WTC11 (cell line): ENCODE data around the gene RMI2. TPM values are rescaled to one million over a fixed set of nuclear protein-coding genes. Genes with fewer than 3 reads are reported as not detected.

Experiments
- ATAC-seq: fragments of 200-7000 bp; cut with Tn5 transposase; 2 replicates; pipeline ENCODE4 v1.10.0; 2021; ENCODE audit warnings: mild to moderate bottlenecking, moderate library complexity
- CTCF ChIA-PET: fragments of 300-600 bp; sonication (Branson Sonifier 250); formaldehyde crosslinking; loops from one replicate; lab custom pipeline; 2021; ENCODE audit warnings: antibody characterized with exemption; lab: Charles Lee
- POLR2A ChIA-PET: fragments of 350-600 bp; sonication (Branson Sonifier 250); formaldehyde crosslinking; loops from one replicate; lab custom pipeline; 2021; ENCODE audit warnings: antibody characterized with exemption; lab: Charles Lee
- DNase-seq: peaks from one replicate; pipeline ENCODE4 v3.0.0; 2021; ENCODE audit warnings: low spot score
- H3K27ac Mint-ChIP-seq: 2 replicates; pipeline ENCODE4 v1.8.0; 2021; ENCODE audit warnings: mixed read lengths
- H3K27me3 Mint-ChIP-seq: 2 replicates; pipeline ENCODE4 v1.8.0; 2021; ENCODE audit warnings: low read depth, mild to moderate bottlenecking, moderate library complexity, mixed read lengths
- H3K36me3 Mint-ChIP-seq: 2 replicates; pipeline ENCODE4 v1.8.0; 2021; ENCODE audit warnings: mixed read lengths
- H3K4me1 Mint-ChIP-seq: 2 replicates; pipeline ENCODE4 v1.8.0; 2022; ENCODE audit warnings: mixed read lengths
- H3K4me3 Mint-ChIP-seq: 2 replicates; pipeline ENCODE4 v1.8.0; 2021; ENCODE audit warnings: mild to moderate bottlenecking, moderate library complexity, mixed read lengths
- H3K9me3 Mint-ChIP-seq: 2 replicates; pipeline ENCODE4 v1.8.0; 2021; ENCODE audit warnings: mixed read lengths
- ATF1 ChIP-seq: sonication (generic); formaldehyde crosslinking; IDR thresholded peaks from 2 replicates; pipeline ENCODE4 v1.8.1; 2023; ENCODE audit warnings: mild to moderate bottlenecking, moderate library complexity, missing genetic modification reagents
- CREB1 ChIP-seq: sonication (generic); formaldehyde crosslinking; IDR thresholded peaks from 2 replicates; pipeline ENCODE4 v1.8.0; 2023; ENCODE audit warnings: mild to moderate bottlenecking, missing genetic modification reagents
- ELF4 ChIP-seq: sonication (generic); formaldehyde crosslinking; IDR thresholded peaks from 2 replicates; pipeline ENCODE4 v1.8.1; 2022; ENCODE audit warnings: low read depth, mild to moderate bottlenecking, moderate library complexity, missing genetic modification reagents
- ETV6 ChIP-seq: sonication (generic); formaldehyde crosslinking; IDR thresholded peaks from 2 replicates; pipeline ENCODE4 v1.8.1; 2022; ENCODE audit warnings: mild to moderate bottlenecking, missing genetic modification reagents
- FOXJ3 ChIP-seq: sonication (generic); formaldehyde crosslinking; IDR thresholded peaks from 2 replicates; pipeline ENCODE4 v1.9.0; 2021; ENCODE audit warnings: missing genetic modification reagents, mild to moderate bottlenecking, borderline replicate concordance
- JAZF1 ChIP-seq: fragments of 250-450 bp; sonication (Bioruptor Pico); IDR thresholded peaks from 2 replicates; pipeline ENCODE4 v1.9.0; 2021; ENCODE audit warnings: moderate library complexity, mild to moderate bottlenecking, inconsistent platforms
- NFE2L1 ChIP-seq: sonication (generic); formaldehyde crosslinking; IDR thresholded peaks from 2 replicates; pipeline ENCODE4 v1.8.1; 2023; ENCODE audit warnings: missing genetic modification reagents
- NR2C2 ChIP-seq: sonication (generic); formaldehyde crosslinking; IDR thresholded peaks from 2 replicates; pipeline ENCODE4 v1.8.0; 2022; ENCODE audit warnings: mild to moderate bottlenecking, missing genetic modification reagents
- PRRX2 ChIP-seq: fragments of 250-450 bp; sonication (Bioruptor Pico); IDR thresholded peaks from 2 replicates; pipeline ENCODE4 v1.8.0; 2021; ENCODE audit warnings: mild to moderate bottlenecking
- RORB ChIP-seq: fragments of 250-450 bp; sonication (Bioruptor Pico); IDR thresholded peaks from 2 replicates; pipeline ENCODE4 v1.9.0; 2021; ENCODE audit warnings: mild to moderate bottlenecking
- SOX15 ChIP-seq: fragments of 250-450 bp; sonication (Bioruptor Pico); IDR thresholded peaks from 2 replicates; pipeline ENCODE4 v1.9.0; 2021; ENCODE audit warnings: mild to moderate bottlenecking
- SP1 ChIP-seq: sonication (generic); formaldehyde crosslinking; conservative IDR thresholded peaks from 2 replicates; pipeline ENCODE4 v1.8.1; 2022; ENCODE audit warnings: missing genetic modification reagents
- TEAD1 ChIP-seq: sonication (generic); formaldehyde crosslinking; IDR thresholded peaks from 2 replicates; pipeline ENCODE4 v1.8.0; 2022; ENCODE audit warnings: mild to moderate bottlenecking, missing genetic modification reagents
- TP53 ChIP-seq: sonication (generic); formaldehyde crosslinking; IDR thresholded peaks from 2 replicates; pipeline ENCODE4 v1.8.1; 2023; ENCODE audit warnings: mild to moderate bottlenecking, missing genetic modification reagents
- ZBTB21 ChIP-seq: sonication (generic); formaldehyde crosslinking; IDR thresholded peaks from 2 replicates; pipeline ENCODE4 v1.8.1; 2023; ENCODE audit warnings: mild to moderate bottlenecking, missing genetic modification reagents, borderline replicate concordance
- ZNF396 ChIP-seq: fragments of 250-450 bp; sonication (Bioruptor Pico); IDR thresholded peaks from 2 replicates; pipeline ENCODE4 v1.8.0; 2021; ENCODE audit warnings: mild to moderate bottlenecking, moderate library complexity, borderline replicate concordance
- ZNF423 ChIP-seq: fragments of 250-450 bp; sonication (Bioruptor Pico); IDR thresholded peaks from 2 replicates; pipeline ENCODE4 v2.1.2; 2022; ENCODE audit warnings: mild to moderate bottlenecking, moderate library complexity
- total RNA-seq: library from RNA; stranded (reverse); gene quantifications from 3 replicates; pipeline ENCODE4 v1.2.3, GENCODE V29; 2021
- TF ChIP-seq, protein P1 (sequence below): fragments of 200-600 bp; IDR thresholded peaks from 2 replicates; pipeline ENCODE4 v1.8.0; 2022; ENCODE audit warnings: antibody characterized with exemption
- TF ChIP-seq, protein P2 (sequence below): sonication (generic); formaldehyde crosslinking; IDR thresholded peaks from 2 replicates; pipeline ENCODE4 v1.8.0; 2023; ENCODE audit warnings: missing genetic modification reagents
- TF ChIP-seq, protein P3 (sequence below): fragments of 250-450 bp; sonication (Bioruptor Pico); conservative IDR thresholded peaks from 2 replicates; pipeline ENCODE4 v1.9.0; 2021; ENCODE audit warnings: mild to moderate bottlenecking
- TF ChIP-seq, protein P4 (sequence below): sonication (generic); formaldehyde crosslinking; IDR thresholded peaks from 2 replicates; pipeline ENCODE4 v1.8.0; 2022; ENCODE audit warnings: mild to moderate bottlenecking, missing genetic modification reagents
- TF ChIP-seq, protein P5 (sequence below): sonication (generic); formaldehyde crosslinking; IDR thresholded peaks from 2 replicates; pipeline ENCODE4 v1.8.1; 2022; ENCODE audit warnings: mild to moderate bottlenecking, moderate library complexity, missing genetic modification reagents
- TF ChIP-seq, protein P6 (sequence below): sonication (generic); formaldehyde crosslinking; IDR thresholded peaks from 2 replicates; pipeline ENCODE4 v1.8.1; 2023; ENCODE audit warnings: mild to moderate bottlenecking, missing genetic modification reagents, moderate library complexity
- TF ChIP-seq, protein P7 (sequence below): fragments of 250-450 bp; sonication (Bioruptor Pico); IDR thresholded peaks from 2 replicates; pipeline ENCODE4 v1.9.0; 2021; ENCODE audit warnings: mild to moderate bottlenecking

Gene RMI2
- total RNA-seq, 1 experiment from 2014 or later, result 79.0 TPM

DNA sequence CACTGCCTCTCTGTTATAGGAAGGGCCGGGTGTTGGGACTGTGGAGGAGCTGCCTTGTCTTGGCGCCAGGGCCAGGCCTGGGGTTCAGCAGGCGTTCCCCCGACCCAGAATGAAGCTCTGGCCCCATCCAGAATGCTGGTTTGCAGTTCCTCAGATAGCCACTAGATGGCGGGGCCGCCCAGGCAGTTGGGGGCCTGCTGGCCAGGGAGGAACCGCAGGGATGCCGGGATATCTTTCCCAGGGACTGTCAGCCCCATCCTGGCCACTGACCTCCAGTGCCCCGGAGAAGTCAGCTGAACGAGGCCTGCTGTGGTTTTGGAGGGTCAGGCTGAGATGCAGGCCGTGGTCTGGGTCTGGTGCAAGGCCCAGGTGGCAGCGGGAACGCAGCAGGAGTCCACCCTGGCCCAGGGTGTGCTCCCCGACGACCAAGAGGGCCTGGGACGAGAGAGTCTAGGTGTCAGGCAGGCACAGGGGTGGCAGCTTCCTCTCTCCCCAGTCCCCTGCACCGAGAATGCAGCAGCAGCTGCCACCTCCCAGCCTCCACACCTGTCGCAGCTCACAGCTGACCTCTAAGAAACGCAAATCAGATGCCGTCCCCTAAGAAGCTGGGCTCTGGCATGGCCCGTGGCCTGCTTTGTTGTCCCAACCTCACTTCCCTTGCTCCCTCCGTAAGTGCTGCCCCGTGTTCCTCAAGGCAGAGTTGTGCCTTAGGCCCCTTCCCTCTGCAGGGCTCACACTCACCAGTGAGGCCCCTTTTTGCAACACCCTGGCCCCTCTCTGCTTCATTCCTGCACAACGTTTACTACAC lies 51.2 kb downstream of the RMI2 start (continued):
- TF ChIP-seq, protein P1, sequence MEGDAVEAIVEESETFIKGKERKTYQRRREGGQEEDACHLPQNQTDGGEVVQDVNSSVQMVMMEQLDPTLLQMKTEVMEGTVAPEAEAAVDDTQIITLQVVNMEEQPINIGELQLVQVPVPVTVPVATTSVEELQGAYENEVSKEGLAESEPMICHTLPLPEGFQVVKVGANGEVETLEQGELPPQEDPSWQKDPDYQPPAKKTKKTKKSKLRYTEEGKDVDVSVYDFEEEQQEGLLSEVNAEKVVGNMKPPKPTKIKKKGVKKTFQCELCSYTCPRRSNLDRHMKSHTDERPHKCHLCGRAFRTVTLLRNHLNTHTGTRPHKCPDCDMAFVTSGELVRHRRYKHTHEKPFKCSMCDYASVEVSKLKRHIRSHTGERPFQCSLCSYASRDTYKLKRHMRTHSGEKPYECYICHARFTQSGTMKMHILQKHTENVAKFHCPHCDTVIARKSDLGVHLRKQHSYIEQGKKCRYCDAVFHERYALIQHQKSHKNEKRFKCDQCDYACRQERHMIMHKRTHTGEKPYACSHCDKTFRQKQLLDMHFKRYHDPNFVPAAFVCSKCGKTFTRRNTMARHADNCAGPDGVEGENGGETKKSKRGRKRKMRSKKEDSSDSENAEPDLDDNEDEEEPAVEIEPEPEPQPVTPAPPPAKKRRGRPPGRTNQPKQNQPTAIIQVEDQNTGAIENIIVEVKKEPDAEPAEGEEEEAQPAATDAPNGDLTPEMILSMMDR, result peak; percentile 100
- TF ChIP-seq ZNF423 (CRISPR knock-in tag), result no peak
- peak; percentile 44; the same call in 1 of the 2 replicates for TF ChIP-seq NFE2L1 (CRISPR knock-in tag)
- no peak for TF ChIP-seq ZBTB21
- TF ChIP-seq NR2C2 (CRISPR knock-in tag), result no peak
- no peak for TF ChIP-seq ZNF396 (CRISPR knock-in tag)
- TF ChIP-seq, protein P2, sequence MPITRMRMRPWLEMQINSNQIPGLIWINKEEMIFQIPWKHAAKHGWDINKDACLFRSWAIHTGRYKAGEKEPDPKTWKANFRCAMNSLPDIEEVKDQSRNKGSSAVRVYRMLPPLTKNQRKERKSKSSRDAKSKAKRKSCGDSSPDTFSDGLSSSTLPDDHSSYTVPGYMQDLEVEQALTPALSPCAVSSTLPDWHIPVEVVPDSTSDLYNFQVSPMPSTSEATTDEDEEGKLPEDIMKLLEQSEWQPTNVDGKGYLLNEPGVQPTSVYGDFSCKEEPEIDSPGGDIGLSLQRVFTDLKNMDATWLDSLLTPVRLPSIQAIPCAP (CRISPR knock-in tag), result no peak
- 0 out of 2 replicates have a peak, but pooled peaks have one; percentile 20 for TF ChIP-seq SP1 (CRISPR knock-in tag)

DNA sequence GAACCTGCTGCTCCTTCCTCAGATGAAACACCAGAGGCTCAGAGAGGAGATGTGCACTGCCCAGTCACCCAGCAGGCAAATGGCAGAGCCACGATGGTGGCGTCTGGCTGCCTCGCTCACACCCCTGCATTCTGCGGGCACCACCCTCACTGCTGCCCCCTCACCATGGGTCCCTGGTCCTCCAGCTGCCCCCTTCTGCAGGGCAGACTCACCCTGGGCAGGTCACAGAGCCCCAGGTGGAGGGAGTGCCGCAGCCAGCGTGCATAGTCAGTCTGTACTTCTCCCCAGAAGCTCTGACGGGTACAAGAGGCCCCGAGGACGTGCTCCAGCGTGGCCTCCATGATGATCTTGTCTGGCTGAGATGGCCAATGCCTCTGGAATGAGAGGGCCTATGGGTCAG lies 52.9 kb downstream of the RMI2 start:
- Mint-ChIP-seq H3K4me1 (peaks cover 8% of the 10 kb centered on the region; the same call in 1 of the 2 replicates), H3K27ac (no peak overlapping the region), H3K4me3 (no peak overlapping the region), H3K36me3 (no peaks in the 10 kb centered on the region)
- POLR2A ChIA-PET, result no interaction called here
- no peak for DNase-seq
- ATAC-seq, result no peak
- no peak for TF ChIP-seq PRRX2 (CRISPR knock-in tag)
- TF ChIP-seq, protein P3, sequence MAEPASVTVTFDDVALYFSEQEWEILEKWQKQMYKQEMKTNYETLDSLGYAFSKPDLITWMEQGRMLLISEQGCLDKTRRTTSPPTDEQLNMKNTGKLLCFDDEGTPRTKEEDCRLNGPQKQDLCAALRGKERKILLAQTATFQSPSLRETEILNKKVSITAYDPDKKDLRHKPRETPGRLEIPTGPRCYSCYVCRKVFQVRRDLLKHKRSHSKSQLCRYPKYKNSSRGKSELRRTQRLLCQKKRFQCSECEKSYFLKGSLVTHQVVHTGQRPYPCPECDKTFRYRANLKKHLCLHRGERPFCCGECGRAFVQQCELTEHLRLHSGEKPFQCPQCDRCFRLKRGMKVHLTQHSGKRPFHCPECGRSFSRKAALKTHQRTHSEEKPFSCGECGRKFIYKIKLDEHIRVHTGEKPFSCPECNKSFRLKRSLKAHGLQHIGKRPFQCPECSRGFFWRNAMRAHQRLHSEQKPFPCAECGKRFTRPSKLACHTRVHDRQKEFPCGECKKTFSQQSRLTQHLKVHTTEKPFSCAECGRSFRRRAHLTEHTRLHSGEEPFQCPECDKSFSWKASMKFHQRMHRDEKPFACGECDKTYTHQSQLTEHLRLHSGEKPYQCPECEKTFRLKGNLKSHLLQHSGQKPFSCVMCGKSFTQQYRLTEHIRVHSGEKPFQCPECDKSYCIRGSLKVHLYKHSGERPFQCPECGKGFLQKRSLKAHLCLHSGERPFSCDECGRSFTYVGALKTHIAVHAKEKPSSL (CRISPR knock-in tag), result no peak
- no peak for TF ChIP-seq ZNF396 (CRISPR knock-in tag)
- no peak for TF ChIP-seq TEAD1 (CRISPR knock-in tag)
- TF ChIP-seq JAZF1 (CRISPR knock-in tag), result no peak
- TF ChIP-seq, protein P4, sequence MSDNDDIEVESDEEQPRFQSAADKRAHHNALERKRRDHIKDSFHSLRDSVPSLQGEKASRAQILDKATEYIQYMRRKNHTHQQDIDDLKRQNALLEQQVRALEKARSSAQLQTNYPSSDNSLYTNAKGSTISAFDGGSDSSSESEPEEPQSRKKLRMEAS (CRISPR knock-in tag), result no peak
- no peak for TF ChIP-seq FOXJ3 (CRISPR knock-in tag)
- no peak for TF ChIP-seq RORB (CRISPR knock-in tag)
- TF ChIP-seq, all 79 proteins: peak for 0
- CTCF ChIA-PET, result interaction anchor here (4.5 to 14.9 kb wide), 2 partner anchors 10 to 12 kb away, joined by 111 to 234 read pairs; no protein-coding TSS in a partner anchor
- H3K9me3 Mint-ChIP-seq, result no peaks in the 10 kb centered on the region
- no peaks in the 10 kb centered on the region for H3K27me3 Mint-ChIP-seq

DNA sequence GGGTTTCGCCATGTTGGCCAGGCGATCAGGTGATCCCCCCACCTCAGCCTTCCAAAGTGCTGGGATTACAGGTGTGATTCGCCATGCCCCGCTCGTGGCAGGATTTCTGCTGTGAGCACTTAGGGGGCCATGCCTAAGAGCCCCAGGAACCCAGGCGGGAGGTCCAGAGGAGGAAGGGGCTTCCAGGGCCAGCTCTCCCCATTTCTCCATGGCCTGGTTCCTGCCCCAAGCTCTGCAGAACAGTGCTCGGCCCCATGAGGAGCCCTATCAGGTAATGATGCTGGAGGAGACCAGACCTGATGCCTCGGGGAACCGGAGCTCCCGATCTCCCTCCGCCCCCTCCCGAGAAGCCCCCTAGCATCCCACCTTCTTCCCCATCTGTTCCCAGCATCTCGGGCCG lies 53.6 kb downstream of the RMI2 start:
- Mint-ChIP-seq H3K36me3 (no peaks in the 10 kb centered on the region), H3K27me3 (no peaks in the 10 kb centered on the region), H3K9me3 (no peaks in the 10 kb centered on the region), H3K27ac (no peak overlapping the region), H3K4me1 (peaks cover 8% of the 10 kb centered on the region; the same call in 1 of the 2 replicates), H3K4me3 (no peak overlapping the region)
- ATAC-seq, result no peak
- POLR2A ChIA-PET, result no interaction called here
- peak; percentile 4 for DNase-seq
- CTCF ChIA-PET, result interaction anchor here (1.3 to 14.9 kb wide), 3 partner anchors 9 to 27 kb away, joined by 7 to 234 read pairs (median 111); no protein-coding TSS in a partner anchor
- TF ChIP-seq, protein P2 (CRISPR knock-in tag), result no peak
- no peak for TF ChIP-seq CREB1 (CRISPR knock-in tag)
- TF ChIP-seq, protein P5, sequence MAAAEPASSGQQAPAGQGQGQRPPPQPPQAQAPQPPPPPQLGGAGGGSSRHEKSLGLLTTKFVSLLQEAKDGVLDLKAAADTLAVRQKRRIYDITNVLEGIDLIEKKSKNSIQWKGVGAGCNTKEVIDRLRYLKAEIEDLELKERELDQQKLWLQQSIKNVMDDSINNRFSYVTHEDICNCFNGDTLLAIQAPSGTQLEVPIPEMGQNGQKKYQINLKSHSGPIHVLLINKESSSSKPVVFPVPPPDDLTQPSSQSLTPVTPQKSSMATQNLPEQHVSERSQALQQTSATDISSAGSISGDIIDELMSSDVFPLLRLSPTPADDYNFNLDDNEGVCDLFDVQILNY (CRISPR knock-in tag), result no peak
- no peak for TF ChIP-seq SOX15 (CRISPR knock-in tag)
- no peak for TF ChIP-seq ELF4 (CRISPR knock-in tag)
- TF ChIP-seq TP53 (CRISPR knock-in tag), result no peak
- TF ChIP-seq ETV6, result no peak
- TF ChIP-seq, protein P6, sequence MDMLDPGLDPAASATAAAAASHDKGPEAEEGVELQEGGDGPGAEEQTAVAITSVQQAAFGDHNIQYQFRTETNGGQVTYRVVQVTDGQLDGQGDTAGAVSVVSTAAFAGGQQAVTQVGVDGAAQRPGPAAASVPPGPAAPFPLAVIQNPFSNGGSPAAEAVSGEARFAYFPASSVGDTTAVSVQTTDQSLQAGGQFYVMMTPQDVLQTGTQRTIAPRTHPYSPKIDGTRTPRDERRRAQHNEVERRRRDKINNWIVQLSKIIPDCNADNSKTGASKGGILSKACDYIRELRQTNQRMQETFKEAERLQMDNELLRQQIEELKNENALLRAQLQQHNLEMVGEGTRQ (CRISPR knock-in tag), result no peak
- no peak for TF ChIP-seq ATF1 (CRISPR knock-in tag)
- TF ChIP-seq, protein P7, sequence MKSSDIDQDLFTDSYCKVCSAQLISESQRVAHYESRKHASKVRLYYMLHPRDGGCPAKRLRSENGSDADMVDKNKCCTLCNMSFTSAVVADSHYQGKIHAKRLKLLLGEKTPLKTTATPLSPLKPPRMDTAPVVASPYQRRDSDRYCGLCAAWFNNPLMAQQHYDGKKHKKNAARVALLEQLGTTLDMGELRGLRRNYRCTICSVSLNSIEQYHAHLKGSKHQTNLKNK (CRISPR knock-in tag), result no peak
